ENCODE results near the gene NDRG2. TPM values are rescaled to one million over a fixed set of nuclear protein-coding genes. Genes with fewer than 3 reads are reported as not detected.
A peak's percentile ranks its signal among the peaks of the same experiment; 100 is the strongest.
"Not testable (repeated sequence)": the region's sequence is repeated elsewhere in the genome, so short reads cannot be mapped to it uniquely, and the experiment has no call there.

Gene NDRG2
- total and polyA plus RNA-seq, 2 donors (not counting 1 experiment from before 2014, with no cell fraction given), result 0.32 to 0.50 TPM

DNA sequence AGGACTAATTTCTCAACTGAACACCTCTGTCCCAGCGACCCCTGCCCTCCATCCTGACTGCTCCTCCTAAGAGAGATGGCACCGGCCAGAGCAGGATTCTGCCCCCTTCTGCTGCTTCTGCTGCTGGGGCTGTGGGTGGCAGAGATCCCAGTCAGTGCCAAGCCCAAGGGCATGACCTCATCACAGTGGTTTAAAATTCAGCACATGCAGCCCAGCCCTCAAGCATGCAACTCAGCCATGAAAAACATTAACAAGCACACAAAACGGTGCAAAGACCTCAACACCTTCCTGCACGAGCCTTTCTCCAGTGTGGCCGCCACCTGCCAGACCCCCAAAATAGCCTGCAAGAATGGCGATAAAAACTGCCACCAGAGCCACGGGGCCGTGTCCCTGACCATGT, 18.1 kb upstream of the NDRG2 start:
- H2AFZ ChIP-seq (ENCODE audit: low read length), result no peak overlapping the region
- H4K20me1 ChIP-seq (ENCODE audit: control insufficient read depth, extremely low read depth, insufficient read depth, low read length), result no peaks in the 10 kb centered on the region
- H3K4me1 ChIP-seq (ENCODE audit: control insufficient read depth, extremely low read depth, insufficient read depth, low read length), result no peaks in the 10 kb centered on the region
- DNase-seq (ENCODE audit: low read depth in 2 of 2), result no peak
- H3K79me2 ChIP-seq (ENCODE audit: control insufficient read depth, insufficient read depth, low read length), result no peaks in the 10 kb centered on the region
- no peak overlapping the region for H3K4me3 ChIP-seq (replicated peaks in 1 of 4; ENCODE audit: control extremely low read depth in 1 of 4, insufficient read depth in 1 of 4, low read depth in 3 of 4, low read length in 4 of 4)
- H3K27me3 ChIP-seq (ENCODE audit: control insufficient read depth, insufficient read depth, low read length), result peaks cover 11% of the 10 kb centered on the region
- no peak overlapping the region for H3K4me2 ChIP-seq (ENCODE audit: extremely low read depth, insufficient read depth, low read length)
- H3K27ac ChIP-seq (ENCODE audit: insufficient read depth, low read length), result no peak overlapping the region
- H3K9ac ChIP-seq (ENCODE audit: insufficient read depth, low read length), result no peak overlapping the region
- H3K36me3 ChIP-seq (ENCODE audit: control insufficient read depth, insufficient read depth, low read length), result no peaks in the 10 kb centered on the region
- H3K9me3 ChIP-seq (ENCODE audit: control insufficient read depth, insufficient read depth, low read depth, low read length), result no peaks in the 10 kb centered on the region
- TF ChIP-seq, protein P1, sequence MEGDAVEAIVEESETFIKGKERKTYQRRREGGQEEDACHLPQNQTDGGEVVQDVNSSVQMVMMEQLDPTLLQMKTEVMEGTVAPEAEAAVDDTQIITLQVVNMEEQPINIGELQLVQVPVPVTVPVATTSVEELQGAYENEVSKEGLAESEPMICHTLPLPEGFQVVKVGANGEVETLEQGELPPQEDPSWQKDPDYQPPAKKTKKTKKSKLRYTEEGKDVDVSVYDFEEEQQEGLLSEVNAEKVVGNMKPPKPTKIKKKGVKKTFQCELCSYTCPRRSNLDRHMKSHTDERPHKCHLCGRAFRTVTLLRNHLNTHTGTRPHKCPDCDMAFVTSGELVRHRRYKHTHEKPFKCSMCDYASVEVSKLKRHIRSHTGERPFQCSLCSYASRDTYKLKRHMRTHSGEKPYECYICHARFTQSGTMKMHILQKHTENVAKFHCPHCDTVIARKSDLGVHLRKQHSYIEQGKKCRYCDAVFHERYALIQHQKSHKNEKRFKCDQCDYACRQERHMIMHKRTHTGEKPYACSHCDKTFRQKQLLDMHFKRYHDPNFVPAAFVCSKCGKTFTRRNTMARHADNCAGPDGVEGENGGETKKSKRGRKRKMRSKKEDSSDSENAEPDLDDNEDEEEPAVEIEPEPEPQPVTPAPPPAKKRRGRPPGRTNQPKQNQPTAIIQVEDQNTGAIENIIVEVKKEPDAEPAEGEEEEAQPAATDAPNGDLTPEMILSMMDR (conservative IDR thresholded peaks at IDR 0.05 in 1 of 2, IDR thresholded peaks at IDR 0.05 in 1 of 2; ENCODE audit: low read depth in 1 of 2, low read length in 2 of 2), result no peak
- no peak for TF ChIP-seq EZH2 (IDR thresholded peaks at IDR 0.05; ENCODE audit: low read length, missing control alignments)

- TF ChIP-seq, protein P1 (conservative IDR thresholded peaks at IDR 0.05 in 1 of 2, IDR thresholded peaks at IDR 0.05 in 1 of 2; ENCODE audit: low read depth in 1 of 2, low read length in 2 of 2), result no peak
- no peak for TF ChIP-seq EZH2 (IDR thresholded peaks at IDR 0.05; ENCODE audit: low read length, missing control alignments)
- Histone ChIP-seq H3K27ac (ENCODE audit: insufficient read depth, low read length) (no peak within 1 kb of the TSS), H3K4me1 (ENCODE audit: control insufficient read depth, extremely low read depth, insufficient read depth, low read length) (no peaks in the 10 kb centered on the region), H4K20me1 (ENCODE audit: control insufficient read depth, extremely low read depth, insufficient read depth, low read length) (no peaks in the 10 kb centered on the region), H3K4me2 (ENCODE audit: extremely low read depth, insufficient read depth, low read length) (no peak within 1 kb of the TSS), H3K4me3 (replicated peaks in 1 of 4; ENCODE audit: control extremely low read depth in 1 of 4, insufficient read depth in 1 of 4, low read depth in 3 of 4, low read length in 4 of 4) (no peak within 1 kb of the TSS), H3K27me3 (ENCODE audit: control insufficient read depth, insufficient read depth, low read length) (peaks cover 13% of the 10 kb centered on the region), H3K9ac (ENCODE audit: insufficient read depth, low read length) (no peak within 1 kb of the TSS), H3K79me2 (ENCODE audit: control insufficient read depth, insufficient read depth, low read length) (no peaks in the 10 kb centered on the region), H2AFZ (ENCODE audit: low read length) (no peak within 1 kb of the TSS), H3K9me3 (ENCODE audit: control insufficient read depth, insufficient read depth, low read depth, low read length) (no peaks in the 10 kb centered on the region), H3K36me3 (ENCODE audit: control insufficient read depth, insufficient read depth, low read length) (no peaks in the 10 kb centered on the region)
- peak in 1 of 2 donors; percentile 57 for DNase-seq (ENCODE audit: low read depth in 2 of 2)
These were observed 17.0 kb upstream of the NDRG2 start, which contains the start of gene RNASE7 for GRCh38 chr14:21041676-21042433. TSS of gene RNASE7 (plus strand) at chr14:21042362. CDS start at chr14:21042993, 631 bp downstream.

DNA sequence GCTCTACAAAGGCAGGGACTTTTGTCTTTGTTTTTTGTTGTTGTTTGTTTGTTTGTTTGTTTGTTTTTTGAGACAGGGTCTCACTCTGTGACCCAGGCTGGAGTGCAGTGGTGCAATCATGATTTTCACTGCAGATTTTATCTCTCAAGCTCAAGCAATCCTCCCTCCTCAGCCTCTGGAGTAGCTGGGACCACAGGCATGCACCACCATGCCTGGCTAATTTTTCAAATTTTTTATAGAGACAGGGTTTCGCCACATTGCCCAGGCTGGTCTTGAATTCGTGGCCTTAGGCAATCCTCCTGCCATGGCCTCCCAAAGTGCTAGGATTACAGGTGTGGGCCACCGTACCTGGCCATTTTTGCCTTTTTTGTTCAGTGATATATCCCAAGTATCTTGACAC, 16.1 kb upstream of the NDRG2 start:
- H3K4me1 ChIP-seq (ENCODE audit: control insufficient read depth, extremely low read depth, insufficient read depth, low read length); H3K9me3 ChIP-seq (ENCODE audit: control insufficient read depth, insufficient read depth, low read depth, low read length); H3K4me3 ChIP-seq (replicated peaks in 1 of 4; ENCODE audit: control extremely low read depth in 1 of 4, insufficient read depth in 1 of 4, low read depth in 3 of 4, low read length in 4 of 4); H3K4me2 ChIP-seq (ENCODE audit: extremely low read depth, insufficient read depth, low read length); H3K27ac ChIP-seq (ENCODE audit: insufficient read depth, low read length); H4K20me1 ChIP-seq (ENCODE audit: control insufficient read depth, extremely low read depth, insufficient read depth, low read length); H2AFZ ChIP-seq (ENCODE audit: low read length); H3K79me2 ChIP-seq (ENCODE audit: control insufficient read depth, insufficient read depth, low read length); H3K36me3 ChIP-seq (ENCODE audit: control insufficient read depth, insufficient read depth, low read length); H3K9ac ChIP-seq (ENCODE audit: insufficient read depth, low read length): not testable (repeated sequence)
- DNase-seq (ENCODE audit: low read depth in 2 of 2), result peak in 1 of 2 donors; percentile 19
- peaks cover 13% of the 10 kb centered on the region for H3K27me3 ChIP-seq (ENCODE audit: control insufficient read depth, insufficient read depth, low read length)

Data from fibroblast of lung (primary cell).